ENCODE results near the gene TMIGD3. TPM values are rescaled to one million over a fixed set of nuclear protein-coding genes. Genes with fewer than 3 reads are reported as not detected.

Gene TMIGD3
- total RNA-seq, 2 donors from 2014 or later: 4.7 to 20.0 TPM

DNA sequence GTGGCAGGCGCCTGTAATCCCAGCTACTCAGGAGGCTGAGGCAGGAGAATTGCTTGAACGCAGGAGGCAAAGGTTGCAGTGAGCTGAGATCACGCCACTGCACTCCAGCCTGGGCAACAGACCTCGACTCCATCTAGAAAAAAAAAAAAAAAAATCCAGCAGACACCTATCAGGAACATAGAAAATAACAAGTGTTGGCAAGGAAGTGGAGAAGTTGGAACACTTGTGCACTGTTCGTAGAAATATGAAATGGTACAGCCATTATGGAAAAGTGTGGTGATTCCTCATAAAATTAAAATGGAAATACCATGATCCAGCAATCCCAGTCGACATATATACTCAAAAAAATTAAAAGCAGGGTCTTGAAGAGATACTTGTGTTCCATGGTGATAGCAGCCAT lies 41.7 kb downstream of the TMIGD3 start:
- no peak overlapping the region for H3K4me3 ChIP-seq
- H3K36me3 ChIP-seq: peaks cover 31% of the 10 kb centered on the region
- TF ChIP-seq, protein P1, sequence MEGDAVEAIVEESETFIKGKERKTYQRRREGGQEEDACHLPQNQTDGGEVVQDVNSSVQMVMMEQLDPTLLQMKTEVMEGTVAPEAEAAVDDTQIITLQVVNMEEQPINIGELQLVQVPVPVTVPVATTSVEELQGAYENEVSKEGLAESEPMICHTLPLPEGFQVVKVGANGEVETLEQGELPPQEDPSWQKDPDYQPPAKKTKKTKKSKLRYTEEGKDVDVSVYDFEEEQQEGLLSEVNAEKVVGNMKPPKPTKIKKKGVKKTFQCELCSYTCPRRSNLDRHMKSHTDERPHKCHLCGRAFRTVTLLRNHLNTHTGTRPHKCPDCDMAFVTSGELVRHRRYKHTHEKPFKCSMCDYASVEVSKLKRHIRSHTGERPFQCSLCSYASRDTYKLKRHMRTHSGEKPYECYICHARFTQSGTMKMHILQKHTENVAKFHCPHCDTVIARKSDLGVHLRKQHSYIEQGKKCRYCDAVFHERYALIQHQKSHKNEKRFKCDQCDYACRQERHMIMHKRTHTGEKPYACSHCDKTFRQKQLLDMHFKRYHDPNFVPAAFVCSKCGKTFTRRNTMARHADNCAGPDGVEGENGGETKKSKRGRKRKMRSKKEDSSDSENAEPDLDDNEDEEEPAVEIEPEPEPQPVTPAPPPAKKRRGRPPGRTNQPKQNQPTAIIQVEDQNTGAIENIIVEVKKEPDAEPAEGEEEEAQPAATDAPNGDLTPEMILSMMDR (IDR thresholded peaks at IDR 0.05): no peak
- no peak for ATAC-seq (ENCODE audit: insufficient number of reproducible peaks, low FRiP score, low read depth)
- H3K9me3 ChIP-seq: no peaks in the 10 kb centered on the region
- no peak for DNase-seq (ENCODE audit: low spot score)
- no peak overlapping the region for H3K27ac ChIP-seq
- H3K4me1 ChIP-seq (ENCODE audit: control insufficient read depth in 1 of 2, low read depth in 2 of 2): no peaks in the 10 kb centered on the region
- H3K27me3 ChIP-seq (replicated peaks; ENCODE audit: insufficient read depth): no peaks in the 10 kb centered on the region

DNA sequence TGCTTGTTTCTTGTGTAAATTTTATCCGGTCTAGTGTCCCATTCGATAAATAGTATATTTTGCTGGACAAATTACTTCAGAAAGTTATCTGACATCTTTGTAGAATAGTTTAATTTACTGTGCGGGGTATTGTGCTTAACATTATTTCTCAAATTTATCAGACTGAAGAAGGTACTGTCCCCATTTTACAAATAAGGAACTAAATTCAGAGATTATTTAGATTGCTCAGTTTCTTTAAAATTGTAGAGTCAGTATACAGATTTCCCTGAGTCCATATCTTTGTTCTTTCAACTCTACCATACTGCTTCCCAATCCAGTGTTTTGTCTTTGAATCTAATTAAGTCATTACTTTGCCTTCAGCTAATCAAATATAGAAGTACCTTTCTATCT lies 47.8 kb downstream of the TMIGD3 start:
- TF ChIP-seq, protein P1 (IDR thresholded peaks at IDR 0.05): no peak
- peaks cover 16 to 39% of the 10 kb centered on the region in 2 donors for H3K4me1 ChIP-seq (ENCODE audit: control insufficient read depth in 1 of 2, low read depth in 2 of 2)
- no peak for ATAC-seq (ENCODE audit: insufficient number of reproducible peaks, low FRiP score, low read depth)
- no peaks in the 10 kb centered on the region for H3K27me3 ChIP-seq (replicated peaks; ENCODE audit: insufficient read depth)
- no peak for DNase-seq (ENCODE audit: low spot score)
- no peaks in the 10 kb centered on the region for H3K9me3 ChIP-seq
- H3K4me3 ChIP-seq: no peak overlapping the region
- H3K36me3 ChIP-seq: peaks cover 25% of the 10 kb centered on the region
- H3K27ac ChIP-seq: no peak overlapping the region

DNA sequence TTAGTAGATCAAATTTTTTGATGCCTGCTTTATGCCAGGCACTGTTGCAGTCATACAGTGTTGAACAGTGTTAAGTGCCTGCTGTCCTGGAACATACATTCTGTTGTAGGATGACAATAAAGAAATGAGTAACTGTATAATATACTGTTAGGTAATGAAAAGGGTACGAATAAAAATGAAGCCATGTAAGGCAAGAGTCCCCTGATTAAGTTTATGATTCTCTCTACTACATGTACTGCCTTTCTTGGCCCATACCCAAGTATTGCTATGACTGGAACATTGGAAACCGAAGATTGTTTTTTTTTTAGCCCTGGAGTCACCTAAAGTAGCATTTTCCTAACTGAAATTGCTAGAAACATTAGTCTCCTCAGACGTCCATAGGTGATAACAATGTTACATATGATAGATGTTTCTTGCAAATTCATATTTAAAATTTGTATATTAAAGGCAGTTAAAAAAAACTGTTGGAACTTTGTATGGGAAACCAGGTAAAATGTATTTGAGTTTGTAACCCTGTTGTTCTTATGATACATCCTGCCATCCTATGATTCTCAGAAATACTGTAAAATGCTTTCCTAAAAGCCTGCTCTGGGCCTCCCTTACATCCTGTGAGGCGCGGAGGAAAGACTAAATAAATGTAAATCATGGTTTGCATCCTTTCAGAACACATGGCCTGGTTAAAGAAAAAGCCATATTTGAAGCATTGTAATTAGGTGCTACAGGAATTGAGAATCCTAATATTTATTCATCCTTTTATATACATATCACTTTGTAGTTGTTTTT lies 48.4 kb downstream of the TMIGD3 start:
- Histone ChIP-seq H3K9me3 (no peaks in the 10 kb centered on the region), H3K27me3 (replicated peaks; ENCODE audit: insufficient read depth) (no peaks in the 10 kb centered on the region), H3K36me3 (peaks cover 23% of the 10 kb centered on the region), H3K4me3 (no peak overlapping the region), H3K4me1 (ENCODE audit: control insufficient read depth in 1 of 2, low read depth in 2 of 2) (peaks cover 22 to 44% of the 10 kb centered on the region in 2 donors), H3K27ac (no peak overlapping the region)
- TF ChIP-seq, protein P1 (IDR thresholded peaks at IDR 0.05): no peak
- ATAC-seq (ENCODE audit: insufficient number of reproducible peaks, low FRiP score, low read depth) (no peak), DNase-seq (ENCODE audit: low spot score) (no peak)

DNA sequence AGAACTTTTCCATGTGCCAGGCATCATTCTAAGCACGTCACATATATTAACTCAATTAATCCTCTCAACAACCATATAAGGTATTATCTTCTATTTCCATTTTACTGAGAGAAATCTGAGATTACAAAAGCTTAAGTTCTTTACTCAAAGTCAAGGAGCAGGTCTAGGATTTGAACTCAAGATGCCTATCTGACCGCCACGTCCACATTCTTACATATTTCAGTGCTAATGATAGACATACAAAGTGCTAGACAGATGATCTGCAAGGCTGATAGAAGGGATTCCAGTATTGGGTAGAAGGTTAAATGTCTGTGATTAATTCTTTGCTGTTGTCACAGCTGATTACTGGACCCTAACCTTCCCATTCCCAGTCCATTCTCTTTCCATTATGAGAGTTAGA lies 49.7 kb downstream of the TMIGD3 start:
- Histone ChIP-seq H3K4me3 (no peak overlapping the region), H3K9me3 (no peaks in the 10 kb centered on the region), H3K27ac (no peak overlapping the region), H3K36me3 (peaks cover 16% of the 10 kb centered on the region), H3K4me1 (ENCODE audit: control insufficient read depth in 1 of 2, low read depth in 2 of 2) (peaks cover 24 to 47% of the 10 kb centered on the region in 2 donors), H3K27me3 (replicated peaks; ENCODE audit: insufficient read depth) (no peaks in the 10 kb centered on the region)
- no peak for DNase-seq (ENCODE audit: low spot score)
- TF ChIP-seq, protein P1 (IDR thresholded peaks at IDR 0.05): no peak
- no peak for ATAC-seq (ENCODE audit: insufficient number of reproducible peaks, low FRiP score, low read depth)

DNA sequence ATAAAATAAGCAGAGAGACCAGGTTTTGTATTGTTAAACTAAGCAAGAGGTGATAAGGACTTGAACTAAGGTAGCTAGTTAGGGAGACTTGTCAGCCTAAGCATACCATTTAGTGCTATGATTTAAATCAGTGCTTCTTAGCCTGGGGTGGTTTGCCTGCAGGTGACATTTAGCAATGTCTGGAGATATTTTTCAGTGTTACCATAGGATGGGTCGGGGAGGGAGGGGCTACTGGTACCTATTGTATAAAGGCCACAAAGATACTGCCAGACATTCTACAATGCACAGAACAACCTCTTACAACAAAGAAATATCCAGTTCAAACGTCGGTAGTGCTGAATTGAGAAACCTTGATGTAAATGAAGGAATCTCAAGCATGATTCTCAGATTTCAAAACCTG lies 50.9 kb downstream of the TMIGD3 start:
- H3K4me3 ChIP-seq: no peak overlapping the region
- no peaks in the 10 kb centered on the region for H3K9me3 ChIP-seq
- DNase-seq (ENCODE audit: low spot score) (no peak), ATAC-seq (ENCODE audit: insufficient number of reproducible peaks, low FRiP score, low read depth) (no peak)
- no peaks in the 10 kb centered on the region for H3K27me3 ChIP-seq (replicated peaks; ENCODE audit: insufficient read depth)
- H3K4me1 ChIP-seq (ENCODE audit: control insufficient read depth in 1 of 2, low read depth in 2 of 2): peaks cover 24 to 55% of the 10 kb centered on the region in 2 donors
- H3K27ac ChIP-seq: no peak overlapping the region
- peaks cover 8% of the 10 kb centered on the region for H3K36me3 ChIP-seq
- TF ChIP-seq, protein P1 (IDR thresholded peaks at IDR 0.05): no peak
